Body of pancreas (tissue), 4 donors: Measurements from ENCODE around the gene HIPK1. TPM values are rescaled to one million over a fixed set of nuclear protein-coding genes. Genes with fewer than 3 reads are reported as not detected.

ENCODE experiments used
- ATAC-seq: fragments of 150-250 bp; one replicate; pipeline ENCODE4 v1.9.1; 2016
- DNase-seq, 4 donors: peaks; one replicate each; pipeline ENCODE4 v3.0.0-alpha.2; 2019
- H3K27ac ChIP-seq, 4 donors: fragments of 200-600 bp; sonication (generic); 1 replicate in 3 of 4; 2 replicates in 1 of 4; pipeline versions ENCODE4 v1.5.1 to v1.6.1; 2016 to 2019; ENCODE audit warnings: mild to moderate bottlenecking in 1 of 4, mixed read lengths in 1 of 4, moderate library complexity in 1 of 4
- H3K27me3 ChIP-seq, 2 donors: fragments of 200-600 bp; sonication (generic); one replicate each; pipeline ENCODE4 v1.6.0; 2016; ENCODE audit warnings: mild to moderate bottlenecking in 1 of 2
- H3K36me3 ChIP-seq, 2 donors: fragments of 200-600 bp; sonication (generic); replicated peaks in 1 of 2; 2 replicates each; pipeline ENCODE4 v1.5.1; 2016; ENCODE audit warnings: low read depth in 2 of 2; ENCODE audit not compliant: insufficient read depth in 1 of 2
- H3K4me1 ChIP-seq: fragments of 200-600 bp; sonication (generic); one replicate; pipeline ENCODE4 v1.6.0; 2016
- H3K4me3 ChIP-seq, 2 donors: fragments of 200-600 bp; sonication (generic); 1 replicate in 1 of 2; 2 replicates in 1 of 2; pipeline ENCODE4 v1.5.1; 2016 to 2019
- H3K9me3 ChIP-seq, 3 donors: fragments of 200-600 bp; sonication (generic); 1 replicate in 2 of 3; 2 replicates in 1 of 3; pipeline ENCODE4 v1.5.1; 2016
- POLR2A ChIP-seq, 3 donors: fragments of 450-650 bp; IDR thresholded peaks; one replicate each; pipeline ENCODE4 v1.6.1; 2016; ENCODE audit warnings: antibody characterized with exemption in 3 of 3, mild to moderate bottlenecking in 2 of 3
- WGBS, 2 donors: methylation state at CpG; one replicate each; pipeline ENCODE4 v1.1.5; 2017; 5-methylcytosine and 5-hydroxymethylcytosine counted together
- intact Hi-C: fragments of 100-400 bp; cut with DNase I; formaldehyde crosslinking; loops from one replicate; pipeline ENCODE4 v1.15.1; 2023
- total RNA-seq, 2 donors: library from RNA; depleted of rRNA; stranded (reverse); fragments of >200 nt; gene quantifications; one replicate each; pipeline ENCODE4 v1.1.0, GENCODE V29; 2016
- TF ChIP-seq, protein P1 (sequence below), 7 experiments: fragments of 450-650 bp in 4 of 7; fragments of 200-600 bp in 3 of 7; sonication (generic) in 3 of 7; IDR thresholded peaks; one replicate each; pipeline ENCODE4 v1.5.1; 2016 to 2019; ENCODE audit warnings: antibody characterized with exemption in 7 of 7

HIPK1 gene
- total RNA-seq, 2 donors from 2014 or later, result 22.7 to 30.1 TPM

DNA sequence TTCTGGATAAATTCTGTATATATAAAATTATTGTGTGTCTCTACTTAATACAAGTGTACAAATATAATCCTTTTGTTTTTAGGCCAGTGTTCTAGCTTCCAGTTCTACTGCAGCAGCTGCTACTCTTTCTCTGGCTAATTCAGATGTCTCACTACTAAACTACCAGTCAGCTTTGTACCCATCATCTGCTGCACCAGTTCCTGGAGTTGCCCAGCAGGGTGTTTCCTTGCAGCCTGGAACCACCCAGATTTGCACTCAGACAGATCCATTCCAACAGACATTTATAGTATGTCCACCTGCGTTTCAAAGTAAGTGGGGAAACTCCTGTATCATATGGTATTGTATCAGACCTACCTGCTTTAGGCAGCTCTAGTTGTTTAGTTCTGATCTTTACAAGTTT lies 28.9 kb downstream of the HIPK1 start:
- intact Hi-C loops, result no loop called here
- 81 to 85% methylated on average over 1 of the region's 1 CpG for WGBS, 2 donors
- Histone ChIP-seq H3K36me3 (peaks cover 7 to 9% of the 10 kb centered on the region in 2 donors), H3K4me3 (no peak overlapping the region), H3K27me3 (no peaks in the 10 kb centered on the region), H3K9me3 (no peaks in the 10 kb centered on the region), H3K4me1 (no peaks in the 10 kb centered on the region), H3K27ac (no peak overlapping the region)
- ATAC-seq (no peak), DNase-seq (no peak)
- no peak for TF ChIP-seq POLR2A (IDR thresholded peaks at IDR 0.05)
- TF ChIP-seq, protein P1, sequence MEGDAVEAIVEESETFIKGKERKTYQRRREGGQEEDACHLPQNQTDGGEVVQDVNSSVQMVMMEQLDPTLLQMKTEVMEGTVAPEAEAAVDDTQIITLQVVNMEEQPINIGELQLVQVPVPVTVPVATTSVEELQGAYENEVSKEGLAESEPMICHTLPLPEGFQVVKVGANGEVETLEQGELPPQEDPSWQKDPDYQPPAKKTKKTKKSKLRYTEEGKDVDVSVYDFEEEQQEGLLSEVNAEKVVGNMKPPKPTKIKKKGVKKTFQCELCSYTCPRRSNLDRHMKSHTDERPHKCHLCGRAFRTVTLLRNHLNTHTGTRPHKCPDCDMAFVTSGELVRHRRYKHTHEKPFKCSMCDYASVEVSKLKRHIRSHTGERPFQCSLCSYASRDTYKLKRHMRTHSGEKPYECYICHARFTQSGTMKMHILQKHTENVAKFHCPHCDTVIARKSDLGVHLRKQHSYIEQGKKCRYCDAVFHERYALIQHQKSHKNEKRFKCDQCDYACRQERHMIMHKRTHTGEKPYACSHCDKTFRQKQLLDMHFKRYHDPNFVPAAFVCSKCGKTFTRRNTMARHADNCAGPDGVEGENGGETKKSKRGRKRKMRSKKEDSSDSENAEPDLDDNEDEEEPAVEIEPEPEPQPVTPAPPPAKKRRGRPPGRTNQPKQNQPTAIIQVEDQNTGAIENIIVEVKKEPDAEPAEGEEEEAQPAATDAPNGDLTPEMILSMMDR (IDR thresholded peaks at IDR 0.05), result no peak

DNA sequence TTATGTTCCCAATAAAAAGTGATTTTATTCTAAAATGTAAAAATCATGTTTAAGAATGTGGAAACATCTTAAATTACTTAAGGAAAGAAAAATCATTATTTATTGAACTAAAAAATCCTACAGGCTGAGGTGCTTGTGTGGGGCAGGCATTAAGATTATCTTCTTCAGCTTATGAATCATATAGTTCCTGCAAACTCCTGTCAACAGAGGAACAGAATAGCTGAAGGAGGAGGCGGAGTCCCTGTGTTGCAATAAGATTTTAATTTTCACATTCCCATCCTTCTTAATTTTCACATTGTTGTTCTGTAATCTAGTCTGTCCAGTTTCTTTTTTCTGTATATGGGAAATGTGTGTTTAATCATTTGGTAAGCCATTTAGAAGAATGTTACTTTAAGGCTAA lies 29.6 kb downstream of the HIPK1 start:
- no peak overlapping the region for H3K4me3 ChIP-seq
- H3K27me3 ChIP-seq, result no peaks in the 10 kb centered on the region
- no peaks in the 10 kb centered on the region for H3K9me3 ChIP-seq
- DNase-seq (no peak), ATAC-seq (no peak)
- intact Hi-C loops, result no loop called here
- TF ChIP-seq, protein P1 (IDR thresholded peaks at IDR 0.05), result no peak
- TF ChIP-seq POLR2A (IDR thresholded peaks at IDR 0.05), result no peak
- H3K4me1 ChIP-seq, result no peaks in the 10 kb centered on the region
- no peak overlapping the region for H3K27ac ChIP-seq
- WGBS, 2 donors, result 91 to 100% methylated on average over 1 of the region's 1 CpG
- peaks cover 7 to 11% of the 10 kb centered on the region in 2 donors for H3K36me3 ChIP-seq

DNA sequence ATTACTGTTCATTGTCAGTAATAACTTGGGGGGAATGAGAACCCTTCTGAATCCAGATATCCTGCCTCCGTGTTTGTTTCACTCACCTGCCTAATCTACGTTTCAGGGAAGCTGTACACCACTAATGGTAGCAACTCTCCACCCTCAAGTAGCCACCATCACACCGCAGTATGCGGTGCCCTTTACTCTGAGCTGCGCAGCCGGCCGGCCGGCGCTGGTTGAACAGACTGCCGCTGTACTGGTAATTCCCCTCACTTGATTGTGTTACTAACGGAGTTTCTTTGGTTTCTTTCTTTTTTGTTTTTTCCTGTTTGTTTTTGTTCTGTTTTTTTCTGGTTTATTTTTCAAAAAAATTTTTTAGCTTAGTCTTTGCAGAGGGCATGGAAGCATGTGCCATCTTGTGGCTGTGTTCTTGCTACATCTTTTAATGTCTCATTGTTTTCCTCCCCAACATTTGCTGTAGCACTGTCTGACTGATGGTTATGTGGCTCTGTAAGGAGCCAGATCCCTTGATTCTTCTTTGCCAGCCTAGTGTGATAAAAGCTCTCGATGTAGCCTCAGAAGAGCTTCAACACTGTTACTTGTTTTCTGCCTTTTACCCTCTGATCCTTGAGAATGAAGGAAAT lies 34.3 kb downstream of the HIPK1 start:
- Histone ChIP-seq H3K4me3 (no peak overlapping the region), H3K4me1 (no peaks in the 10 kb centered on the region), H3K36me3 (peaks cover 0 to 25% of the 10 kb centered on the region in 2 donors), H3K9me3 (no peaks in the 10 kb centered on the region), H3K27me3 (no peaks in the 10 kb centered on the region), H3K27ac (no peak overlapping the region)
- no peak for TF ChIP-seq POLR2A (IDR thresholded peaks at IDR 0.05)
- TF ChIP-seq, protein P1 (IDR thresholded peaks at IDR 0.05), result no peak
- 90 to 92% methylated on average over 12 of the region's 12 CpGs for WGBS, 2 donors
- intact Hi-C loops, result no loop called here
- ATAC-seq, result no peak
- no peak for DNase-seq

DNA sequence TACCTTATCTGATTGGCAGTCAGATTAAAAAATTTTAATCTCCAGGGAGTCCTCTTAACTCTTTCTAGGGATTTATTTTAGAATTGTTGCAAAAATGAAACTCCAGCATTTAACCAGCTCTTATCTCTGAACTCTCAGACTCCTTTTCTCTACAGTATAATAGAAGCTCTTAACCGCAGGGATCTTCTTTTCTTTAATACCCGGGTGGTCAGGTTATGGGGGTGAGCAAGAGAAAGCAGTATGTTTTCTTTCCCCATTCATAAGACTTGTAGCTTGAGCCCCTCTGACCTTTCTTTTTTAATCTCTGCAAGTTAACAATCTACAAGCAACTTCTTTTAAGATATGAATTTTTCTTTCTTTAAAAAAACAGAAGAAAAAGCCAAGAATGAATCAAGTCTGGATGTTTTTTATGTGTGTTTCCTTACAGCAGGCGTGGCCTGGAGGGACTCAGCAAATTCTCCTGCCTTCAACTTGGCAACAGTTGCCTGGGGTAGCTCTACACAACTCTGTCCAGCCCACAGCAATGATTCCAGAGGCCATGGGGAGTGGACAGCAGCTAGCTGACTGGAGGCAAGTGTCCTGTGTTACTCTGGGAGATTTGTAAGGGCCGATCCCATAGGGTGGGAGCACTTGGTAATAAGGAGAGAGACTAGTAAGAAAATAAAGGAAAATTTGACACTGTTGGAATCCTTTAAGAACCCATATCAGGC lies 36.7 kb downstream of the HIPK1 start:
- Histone ChIP-seq H3K27me3 (no peaks in the 10 kb centered on the region), H3K36me3 (peaks cover 4 to 44% of the 10 kb centered on the region in 2 donors), H3K9me3 (no peaks in the 10 kb centered on the region), H3K27ac (no peak overlapping the region), H3K4me3 (no peak overlapping the region), H3K4me1 (no peaks in the 10 kb centered on the region)
- no peak for TF ChIP-seq POLR2A (IDR thresholded peaks at IDR 0.05)
- TF ChIP-seq, protein P1 (IDR thresholded peaks at IDR 0.05), result no peak
- DNase-seq (peak in 1 of 4 donors; percentile 25), ATAC-seq (no peak)
- intact Hi-C loops, result no loop called here
- WGBS, 2 donors, result 87 to 88% methylated on average over 4 of the region's 4 CpGs
